ENCODE results near the gene GALNS.

The GALNS gene

GRCh38 chr16:88861359-88861758 lies 4.6 kb upstream of the GALNS start:
- no peak overlapping the region for H4K8ac ChIP-seq (ENCODE audit: low read length)

DNA sequence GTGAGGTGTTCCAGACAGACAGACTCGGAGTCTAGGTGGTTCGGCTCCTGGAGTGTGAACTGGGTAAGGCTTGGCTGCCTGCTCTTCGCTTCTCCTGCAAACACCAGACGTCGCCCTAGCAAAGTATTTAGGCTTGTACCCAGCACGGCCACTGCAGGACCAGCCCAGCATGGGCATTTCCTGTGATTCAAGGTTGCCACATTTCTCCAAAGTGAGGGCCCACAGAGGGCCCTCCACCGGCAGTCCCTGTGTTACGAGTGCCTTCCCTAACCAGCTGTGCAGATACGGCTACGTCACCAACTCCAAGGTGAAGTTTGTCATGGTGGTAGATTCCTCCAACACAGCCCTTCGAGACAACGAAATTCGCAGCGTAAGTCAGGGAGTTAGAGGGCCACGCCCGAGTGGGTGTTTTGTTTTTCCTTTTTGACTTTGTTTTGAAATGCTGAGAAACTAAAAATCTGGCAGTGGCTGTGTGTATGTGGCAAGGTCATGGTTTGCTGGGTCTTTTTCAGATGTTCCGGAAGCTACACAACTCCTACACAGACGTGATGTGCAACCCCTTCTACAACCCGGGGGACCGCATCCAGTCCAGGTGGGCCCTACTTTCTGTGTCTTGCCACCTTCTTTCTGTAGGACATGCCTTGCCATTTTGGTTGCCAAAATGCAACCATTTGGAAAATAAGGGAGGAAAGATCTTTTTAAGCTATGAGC lies 2.8 kb upstream of the GALNS start:
- H3K4me1 ChIP-seq (ENCODE audit: control insufficient read depth, insufficient read depth, low read depth, low read length): peaks cover 17% of the 10 kb centered on the region
- no peak overlapping the region for H2AK5ac ChIP-seq (ENCODE audit: low read length, severe bottlenecking)
- H3K4me2 ChIP-seq (ENCODE audit: low read length, poor library complexity, severe bottlenecking): no peak overlapping the region
- H3K27me3 ChIP-seq (ENCODE audit: control insufficient read depth in 1 of 2, insufficient read depth in 1 of 2, low read length in 2 of 2): no peaks in the 10 kb centered on the region
- no peak overlapping the region for H3K9ac ChIP-seq (ENCODE audit: low read length)
- no peak overlapping the region for H3K4me3 ChIP-seq (ENCODE audit: insufficient read depth in 1 of 2, low read depth in 1 of 2, low read length in 2 of 2)
- no peak overlapping the region for H2BK5ac ChIP-seq (ENCODE audit: low read depth, low read length, poor library complexity, severe bottlenecking)
- no peak for DNase-seq
- no peak overlapping the region for H3K4ac ChIP-seq (ENCODE audit: low read depth in 1 of 2, low read length in 2 of 2)
- H3K14ac ChIP-seq (ENCODE audit: low read length in 2 of 2): no peak overlapping the region
- peaks cover 48 to 51% of the 10 kb centered on the region in 2 experiments for H3K36me3 ChIP-seq (ENCODE audit: control insufficient read depth in 1 of 2, insufficient read depth in 2 of 2, low read depth in 1 of 2, low read length in 2 of 2)
- no peak overlapping the region for H3K23ac ChIP-seq (ENCODE audit: low read length in 2 of 2)
- H3K18ac ChIP-seq (ENCODE audit: low read depth in 1 of 2, low read length in 2 of 2): no peak overlapping the region
- H2BK12ac ChIP-seq (ENCODE audit: low read length in 2 of 2): no peak overlapping the region
- H3K27ac ChIP-seq (ENCODE audit: low read length, poor library complexity, severe bottlenecking): no peak overlapping the region
- H2BK120ac ChIP-seq (ENCODE audit: low read depth, low read length): no peak overlapping the region
- no peak overlapping the region for H4K8ac ChIP-seq (ENCODE audit: low read length)
- no peak overlapping the region for H2BK15ac ChIP-seq (ENCODE audit: low read depth, poor library complexity, severe bottlenecking)
- no peak overlapping the region for H2AFZ ChIP-seq (ENCODE audit: low read depth, low read length)
- no peaks in the 10 kb centered on the region for H3K9me3 ChIP-seq (ENCODE audit: control insufficient read depth, low read length)
- H3K79me1 ChIP-seq (replicated peaks; ENCODE audit: low read length, poor library complexity, severe bottlenecking): peaks cover 33% of the 10 kb centered on the region
- no peak overlapping the region for H4K91ac ChIP-seq (ENCODE audit: low read length)
- 96% methylated on average over 20 of the region's 20 CpGs for WGBS

More at GRCh38 chr16:88861359-88861758, 4.6 kb upstream of the GALNS start:
- no peaks in the 10 kb centered on the region for H3K9me3 ChIP-seq (ENCODE audit: control insufficient read depth, low read length)
- H3K18ac ChIP-seq (ENCODE audit: low read depth in 1 of 2, low read length in 2 of 2): no peak overlapping the region
- H3K14ac ChIP-seq (ENCODE audit: low read length in 2 of 2): no peak overlapping the region
- H3K4me3 ChIP-seq (ENCODE audit: insufficient read depth in 1 of 2, low read depth in 1 of 2, low read length in 2 of 2): no peak overlapping the region
- no peak overlapping the region for H3K23ac ChIP-seq (ENCODE audit: low read length in 2 of 2)
- H2BK12ac ChIP-seq (ENCODE audit: low read length in 2 of 2): no peak overlapping the region
- H3K79me1 ChIP-seq (replicated peaks; ENCODE audit: low read length, poor library complexity, severe bottlenecking): peaks cover 25% of the 10 kb centered on the region
- no peak overlapping the region for H3K27ac ChIP-seq (ENCODE audit: low read length, poor library complexity, severe bottlenecking)
- H2AK5ac ChIP-seq (ENCODE audit: low read length, severe bottlenecking): no peak overlapping the region
- H3K4me2 ChIP-seq (ENCODE audit: low read length, poor library complexity, severe bottlenecking): no peak overlapping the region
- no peak overlapping the region for H3K9ac ChIP-seq (ENCODE audit: low read length)
- no peak for DNase-seq
- peaks cover 0 to 12% of the 10 kb centered on the region in 2 experiments for H3K27me3 ChIP-seq (ENCODE audit: control insufficient read depth in 1 of 2, insufficient read depth in 1 of 2, low read length in 2 of 2)
- 95% methylated on average over 19 of the region's 19 CpGs for WGBS
- no peak overlapping the region for H2AFZ ChIP-seq (ENCODE audit: low read depth, low read length)
- H3K4ac ChIP-seq (ENCODE audit: low read depth in 1 of 2, low read length in 2 of 2): no peak overlapping the region
- H4K91ac ChIP-seq (ENCODE audit: low read length): no peak overlapping the region
- H2BK120ac ChIP-seq (ENCODE audit: low read depth, low read length): no peak overlapping the region
- H2BK15ac ChIP-seq (ENCODE audit: low read depth, poor library complexity, severe bottlenecking): no peak overlapping the region
- peaks cover 40 to 51% of the 10 kb centered on the region in 2 experiments for H3K36me3 ChIP-seq (ENCODE audit: control insufficient read depth in 1 of 2, insufficient read depth in 2 of 2, low read depth in 1 of 2, low read length in 2 of 2)
- no peak overlapping the region for H2BK5ac ChIP-seq (ENCODE audit: low read depth, low read length, poor library complexity, severe bottlenecking)
- H3K4me1 ChIP-seq (ENCODE audit: control insufficient read depth, insufficient read depth, low read depth, low read length): peaks cover 6% of the 10 kb centered on the region

- H3K9me3 ChIP-seq (ENCODE audit: control insufficient read depth, low read length): no peaks in the 10 kb centered on the region
- H3K27ac ChIP-seq (ENCODE audit: low read length, poor library complexity, severe bottlenecking): peak overlapping the region; percentile 74
- no peak overlapping the region for H2BK5ac ChIP-seq (ENCODE audit: low read depth, low read length, poor library complexity, severe bottlenecking)
- H3K27me3 ChIP-seq (ENCODE audit: control insufficient read depth in 1 of 2, insufficient read depth in 1 of 2, low read length in 2 of 2): no peaks in the 10 kb centered on the region
- peak overlapping the region; percentile 89 for H3K4me2 ChIP-seq (ENCODE audit: low read length, poor library complexity, severe bottlenecking)
- no peak overlapping the region for H3K23ac ChIP-seq (ENCODE audit: low read length in 2 of 2)
- no peak overlapping the region for H2AK5ac ChIP-seq (ENCODE audit: low read length, severe bottlenecking)
- peaks cover 46% of the 10 kb centered on the region for H3K79me1 ChIP-seq (replicated peaks; ENCODE audit: low read length, poor library complexity, severe bottlenecking)
- peaks cover 20% of the 10 kb centered on the region for H3K4me1 ChIP-seq (ENCODE audit: control insufficient read depth, insufficient read depth, low read depth, low read length)
- peak overlapping the region in 1 of 2 experiments; percentile 32 for H3K4ac ChIP-seq (ENCODE audit: low read depth in 1 of 2, low read length in 2 of 2)
- H3K36me3 ChIP-seq (ENCODE audit: control insufficient read depth in 1 of 2, insufficient read depth in 2 of 2, low read depth in 1 of 2, low read length in 2 of 2): peaks cover 45 to 58% of the 10 kb centered on the region in 2 experiments
- H2AFZ ChIP-seq (ENCODE audit: low read depth, low read length): peak overlapping the region; percentile 33
- H3K14ac ChIP-seq (ENCODE audit: low read length in 2 of 2): no peak overlapping the region
- WGBS: 21% methylated on average over 12 of the region's 12 CpGs
- no peak overlapping the region for H2BK120ac ChIP-seq (ENCODE audit: low read depth, low read length)
- H3K9ac ChIP-seq (ENCODE audit: low read length): peak overlapping the region; percentile 93
- H2BK12ac ChIP-seq (ENCODE audit: low read length in 2 of 2): no peak overlapping the region
- peak overlapping the region; percentile 86 to 97 for H3K4me3 ChIP-seq (ENCODE audit: insufficient read depth in 1 of 2, low read depth in 1 of 2, low read length in 2 of 2)
- no peak overlapping the region for H4K91ac ChIP-seq (ENCODE audit: low read length)
- DNase-seq: peak; percentile 84
- H3K18ac ChIP-seq (ENCODE audit: low read depth in 1 of 2, low read length in 2 of 2): peak overlapping the region in 1 of 2 experiments; percentile 79
- H2BK15ac ChIP-seq (ENCODE audit: low read depth, poor library complexity, severe bottlenecking): no peak overlapping the region
- peak overlapping the region; percentile 88 for H4K8ac ChIP-seq (ENCODE audit: low read length)
Observed at GRCh38 chr16:88857728-88858339, 1.1 kb upstream of the GALNS start.

DNA sequence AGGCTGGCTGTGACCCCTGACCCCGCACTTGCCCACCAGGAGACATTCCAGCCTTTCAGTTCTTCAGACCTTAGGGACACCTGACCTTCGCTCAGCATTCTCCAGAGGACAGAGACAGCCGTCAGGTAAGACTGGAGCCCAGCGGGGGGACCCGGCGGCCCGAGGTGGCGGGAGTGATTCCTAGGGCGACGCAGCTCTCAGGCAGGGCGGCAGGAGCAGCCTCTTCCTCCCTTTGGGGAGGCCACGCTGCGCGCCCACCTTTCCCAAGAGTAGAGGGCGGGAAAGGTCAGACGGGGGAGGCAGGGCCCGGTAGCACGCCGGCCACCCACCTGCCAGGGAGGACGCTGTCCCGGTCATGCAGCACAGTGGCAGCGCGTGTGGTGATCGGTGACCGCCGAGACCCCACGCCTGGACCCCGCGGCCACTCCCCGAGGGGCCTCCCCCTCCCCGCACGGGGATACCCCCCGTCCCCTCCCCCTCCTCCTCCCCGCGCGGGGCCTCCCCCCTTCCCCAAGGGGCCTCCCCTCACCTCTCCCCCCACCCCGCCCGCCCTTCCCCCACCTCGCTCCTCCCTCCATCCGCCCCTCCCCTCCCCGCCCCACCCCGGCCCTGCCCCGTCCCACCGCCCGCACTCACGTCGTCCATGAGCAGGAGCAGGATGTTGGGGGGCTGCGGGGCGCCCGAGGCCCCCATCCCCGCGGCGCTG lies 472 bp downstream of the GALNS start:
- Histone ChIP-seq H3K27me3 (ENCODE audit: control insufficient read depth in 1 of 2, insufficient read depth in 1 of 2, low read length in 2 of 2) (no peaks in the 10 kb centered on the region), H2BK15ac (ENCODE audit: low read depth, poor library complexity, severe bottlenecking) (peak overlapping the region; percentile 63), H3K9me3 (ENCODE audit: control insufficient read depth, low read length) (no peaks in the 10 kb centered on the region), H3K4ac (ENCODE audit: low read depth in 1 of 2, low read length in 2 of 2) (peak overlapping the region in 1 of 2 experiments; percentile 54), H2AFZ (ENCODE audit: low read depth, low read length) (peak overlapping the region; percentile 66), H2AK5ac (ENCODE audit: low read length, severe bottlenecking) (no peak overlapping the region), H3K9ac (ENCODE audit: low read length) (peak overlapping the region; percentile 84), H3K18ac (ENCODE audit: low read depth in 1 of 2, low read length in 2 of 2) (peak overlapping the region; percentile 49 to 89), H3K23ac (ENCODE audit: low read length in 2 of 2) (peak overlapping the region in 1 of 2 experiments; percentile 79), H3K4me1 (ENCODE audit: control insufficient read depth, insufficient read depth, low read depth, low read length) (peaks cover 20% of the 10 kb centered on the region), H2BK120ac (ENCODE audit: low read depth, low read length) (no peak overlapping the region), H2BK12ac (ENCODE audit: low read length in 2 of 2) (no peak overlapping the region), H3K36me3 (ENCODE audit: control insufficient read depth in 1 of 2, insufficient read depth in 2 of 2, low read depth in 1 of 2, low read length in 2 of 2) (peaks cover 30 to 49% of the 10 kb centered on the region in 2 experiments), H3K79me1 (replicated peaks; ENCODE audit: low read length, poor library complexity, severe bottlenecking) (peaks cover 50% of the 10 kb centered on the region), H2BK5ac (ENCODE audit: low read depth, low read length, poor library complexity, severe bottlenecking) (no peak overlapping the region), H3K14ac (ENCODE audit: low read length in 2 of 2) (peak overlapping the region in 1 of 2 experiments; percentile 96), H3K4me3 (ENCODE audit: insufficient read depth in 1 of 2, low read depth in 1 of 2, low read length in 2 of 2) (peak overlapping the region; percentile 84 to 89), H3K27ac (ENCODE audit: low read length, poor library complexity, severe bottlenecking) (no peak overlapping the region), H4K91ac (ENCODE audit: low read length) (peak overlapping the region; percentile 71), H3K4me2 (ENCODE audit: low read length, poor library complexity, severe bottlenecking) (peak overlapping the region; percentile 58), H4K8ac (ENCODE audit: low read length) (no peak overlapping the region)
- 16% methylated on average over 14 of the region's 53 CpGs for WGBS
- no peak for DNase-seq
